K562 (cell line): ENCODE measurements around the gene HYAL1. TPM values are rescaled to one million over a fixed set of nuclear protein-coding genes. Genes with fewer than 3 reads are reported as not detected.
A peak's percentile ranks its signal among the peaks of the same experiment; 100 is the strongest.

Source experiments
- ATAC-seq: fragments of 200-7000 bp; cut with Tn5 transposase; 3 replicates; pipeline ENCODE4 v1.9.1; 2020; ENCODE audit warnings: moderate library complexity
- BruUV-seq: library from RNA; stranded (reverse); fragments of 400-500 nt; replicated peaks from 2 replicates; lab custom pipeline; 2021; lab: Mats Ljungman, UMichigan
- CTCF ChIA-PET: fragments of 300-600 bp; formaldehyde crosslinking; extraction: SDS; loops from one replicate; lab custom pipeline; 2021; ENCODE audit warnings: low intra/inter-chr PET ratio; lab: Yijun Ruan, JAX
- POLR2A ChIA-PET: fragments of 300-600, 350-650 bp; sonication (Branson Sonifier 250); formaldehyde crosslinking; extraction: SDS; loops from one replicate; lab custom pipeline; 2021; ENCODE audit warnings: antibody characterized with exemption, inconsistent platforms; lab: Yijun Ruan, JAX
- DNase-seq, 4 experiments: peaks; one replicate each; pipeline versions ENCODE4 v3.0.0 to v3.0.0-alpha.2; 2011 to 2018; ENCODE audit warnings: low spot score in 3 of 4, mixed read lengths in 3 of 4; ENCODE audit errors: extremely low read depth in 1 of 4
- FAIRE-seq: peaks from 2 replicates; lab custom pipeline; 2011; peaks lifted over from hg19 to GRCh38; lab: Jason Lieb, UNC
- H2AFZ ChIP-seq: 2 replicates; pipeline ENCODE4 v1.6.0; 2011; ENCODE audit warnings: low read depth, low read length, control low read depth, inconsistent platforms
- H3K27ac ChIP-seq: fragments of 200-600 bp; 3 replicates; pipeline ENCODE4 v1.8.0; 2011; ENCODE audit warnings: low read depth, mild to moderate bottlenecking, control low read depth, inconsistent platforms, low read length, moderate library complexity, mixed read lengths; ENCODE audit errors: extremely low read depth
- H3K27me3 ChIP-seq, 2 experiments: fragments of 300-600 bp in 1 of 2; 2 replicates in 1 of 2; 3 replicates in 1 of 2; pipeline versions ENCODE4 v1.6.0 to v1.8.0; 2011; ENCODE audit warnings: inconsistent platforms in 2 of 2, low read length in 2 of 2, mild to moderate bottlenecking in 1 of 2, mixed read lengths in 1 of 2, moderate library complexity in 1 of 2; ENCODE audit not compliant: control insufficient read depth in 2 of 2, insufficient read depth in 2 of 2
- H3K36me3 ChIP-seq: fragments of 300-600 bp; 3 replicates; pipeline ENCODE4 v1.8.0; 2011; ENCODE audit warnings: mild to moderate bottlenecking, low read length, inconsistent platforms; ENCODE audit not compliant: control insufficient read depth, insufficient read depth
- H3K4me1 ChIP-seq, 2 experiments: fragments of 200-600 bp in 1 of 2; replicated peaks in 1 of 2; 2 replicates in 1 of 2; 3 replicates in 1 of 2; pipeline versions ENCODE4 v1.5.1 to v1.8.0; 2011; ENCODE audit warnings: inconsistent platforms in 2 of 2, low read length in 2 of 2, mild to moderate bottlenecking in 1 of 2, mixed read lengths in 1 of 2, moderate library complexity in 1 of 2; ENCODE audit not compliant: control insufficient read depth in 2 of 2, insufficient read depth in 2 of 2
- H3K4me2 ChIP-seq: 2 replicates; pipeline ENCODE4 v1.6.1; 2011; ENCODE audit warnings: low read length, control low read depth, inconsistent platforms, mixed read lengths; ENCODE audit not compliant: insufficient read depth
- H3K4me3 ChIP-seq: fragments of 200-600 bp; sonication (generic), shearing (Covaris generic); 2 replicates; pipeline ENCODE4 v1.5.1; 2016; ENCODE audit warnings: control low read depth, inconsistent platforms
- H3K79me2 ChIP-seq: fragments of 200-600 bp; 3 replicates; pipeline ENCODE4 v1.8.0; 2011; ENCODE audit warnings: low read length, inconsistent platforms; ENCODE audit not compliant: control insufficient read depth, insufficient read depth
- H3K9ac ChIP-seq, 2 experiments: 2 replicates each; pipeline versions ENCODE4 v1.6.0 to v1.6.1; 2011; ENCODE audit warnings: low read depth in 2 of 2, low read length in 2 of 2, control low read depth in 1 of 2, inconsistent platforms in 1 of 2, mild to moderate bottlenecking in 1 of 2, mixed read lengths in 1 of 2; ENCODE audit not compliant: insufficient read depth in 1 of 2
- H3K9me1 ChIP-seq: one replicate; pipeline ENCODE4 v1.6.0; 2011; ENCODE audit warnings: inconsistent platforms, mild to moderate bottlenecking, low read length, moderate library complexity; ENCODE audit not compliant: control insufficient read depth, insufficient read depth
- H3K9me3 ChIP-seq: replicated peaks from 2 replicates; pipeline ENCODE4 v1.5.1; 2011; ENCODE audit warnings: low read depth, low read length, inconsistent platforms; ENCODE audit not compliant: control insufficient read depth, insufficient read depth
- H4K20me1 ChIP-seq: replicated peaks from 2 replicates; pipeline ENCODE4 v1.6.1; 2011; ENCODE audit warnings: low read length, inconsistent platforms, mixed read lengths; ENCODE audit not compliant: control insufficient read depth, insufficient read depth
- SETDB1 ChIP-seq: IDR thresholded peaks from one replicate; pipeline ENCODE4 v1.6.1; 2012; ENCODE audit warnings: low read length, control low read depth, inconsistent platforms
- ZKSCAN1 ChIP-seq: fragments of 150-350 bp; IDR thresholded peaks from 2 replicates; pipeline ENCODE4 v1.6.1; 2016; ENCODE audit warnings: low read depth, low read length
- WGBS: fragments of 100-300 bp; shearing (Covaris generic); methylation state at CpG from one replicate; pipeline ENCODE4 v1.1.6; 2016; ENCODE audit warnings: low coverage, mixed read lengths; ENCODE audit not compliant: insufficient coverage; ENCODE audit errors: missing lambda C conversion rate; 5-methylcytosine and 5-hydroxymethylcytosine counted together
- in situ Hi-C: fragments of 300-500 bp; cut with MboI; formaldehyde crosslinking; loops from 4 replicates; pipeline ENCODE4 v1.15.0; 2018; ENCODE audit warnings: inconsistent platforms, mixed read lengths
- intact Hi-C: fragments of 100-400 bp; cut with micrococcal nuclease; formaldehyde crosslinking; loops from 2 replicates; pipeline ENCODE4 v1.14.2; 2022
- polyA plus RNA-seq, 8 experiments: library from polyadenylated mRNA; depleted of rRNA in 4 of 8; stranded (reverse) in 5 of 8; unstranded in 3 of 8; fragments of >200 nt; fragmentation: Nextera tagmentation in 2 of 8; fragmentation: Illumina TruSeq in 1 of 8; extraction: Ambion mirVana in 2 of 8; extraction: Trizol in 1 of 8; gene quantifications; 2 replicates each; pipeline versions ENCODE4 v1.2.1 to v1.2.3, GENCODE V29; 2011 to 2014; ENCODE audit warnings: inconsistent platforms in 1 of 8, missing spikeins in 1 of 8
- total RNA-seq, 7 experiments: library from RNA; depleted of rRNA in 6 of 7; stranded (reverse); fragments of >200 nt in 6 of 7; fragmentation: Illumina TruSeq in 2 of 7; extraction: Trizol in 2 of 7; gene quantifications; 2 replicates each; pipeline versions ENCODE4 v1.2.1 to v1.2.3, GENCODE V29; 2011 to 2021; ENCODE audit warnings: low replicate concordance in 1 of 7

The HYAL1 gene
- total and polyA plus RNA-seq, 9 of the 15 experiments (the other 6 are each of a cell fraction or from before 2014, with no cell fraction given), result 1.4 to 8.5 (median 4.7) TPM

- Histone ChIP-seq H3K9me1 (no peaks in the 10 kb centered on the region), H3K27me3 (no peaks in the 10 kb centered on the region), H4K20me1 (no peaks in the 10 kb centered on the region), H3K4me1 (peaks cover 23 to 73% of the 10 kb centered on the region in 2 experiments; a peak in 4 of 5 replicates), H3K79me2 (peaks cover 47% of the 10 kb centered on the region), H3K4me3 (no peak overlapping the region), H3K9ac (peak overlapping the region in 1 of 2 experiments; percentile 35; a peak in 2 of 4 replicates)
- POLR2A ChIA-PET, result no interaction called here
- intact Hi-C loops, result no loop called here
- CTCF ChIA-PET, result no interaction called here
- no peak for DNase-seq
- in situ Hi-C loops, result no loop called here
- TF ChIP-seq SETDB1, result no peak
- TF ChIP-seq ZKSCAN1, result peak; percentile 70; the same call in 1 of the 2 replicates
- TF ChIP-seq, all 486 proteins: peak for 1
- Histone ChIP-seq H3K36me3 (peaks cover 17% of the 10 kb centered on the region; the same call in 2 of the 3 replicates), H3K4me2 (no peak overlapping the region), H3K9me3 (no peaks in the 10 kb centered on the region), H2AFZ (no peak overlapping the region), H3K27ac (no peak overlapping the region)
- ATAC-seq (no peak), FAIRE-seq (no peak)
- BruUV-seq, result no TSS peak
- WGBS, result 86% methylated on average over 7 of the region's 8 CpGs
Observed at GRCh38 chr3:50295553-50296431, 7.6 kb downstream of the HYAL1 start.
